ENCODE data around the gene STXBP2.

DNA sequence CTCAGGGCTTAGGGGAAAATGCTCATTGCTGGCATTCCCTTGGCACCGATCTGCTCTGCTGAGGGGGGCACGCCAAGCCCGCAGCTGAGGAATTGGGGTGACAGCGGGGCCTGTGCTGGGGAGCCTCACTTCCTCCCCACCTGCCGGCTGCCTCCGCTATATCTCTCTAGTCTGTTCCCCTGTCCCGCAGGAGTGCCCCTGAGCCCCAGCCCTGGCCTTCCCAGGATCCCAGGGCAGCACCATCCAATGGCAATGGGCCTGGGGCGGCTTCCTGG lies 9.5 kb downstream of the STXBP2 start:
- TF ChIP-seq POLR2AphosphoS5 (IDR thresholded peaks at IDR 0.05; ENCODE audit: low read depth, low read length) = no peak
- TF ChIP-seq TAF1 (IDR thresholded peaks at IDR 0.05; ENCODE audit: borderline replicate concordance, low read depth, low read length) = no peak
